H1 (cell line): ENCODE data around the gene TTC28. TPM values are rescaled to one million over a fixed set of nuclear protein-coding genes. Genes with fewer than 3 reads are reported as not detected.

ENCODE experiments used
- ASH2L ChIP-seq: fragments of 200-600, 300-600 bp; sonication (generic); IDR thresholded peaks from one replicate; pipeline ENCODE4 v1.7.1; 2017; ENCODE audit warnings: low read length
- CTCF ChIP-seq, 3 experiments: IDR thresholded peaks; 1 replicate in 2 of 3; 2 replicates in 1 of 3; pipeline versions ENCODE4 v1.5.1 to v1.6.1; 2011; ENCODE audit warnings: low read length in 3 of 3, mild to moderate bottlenecking in 3 of 3, inconsistent platforms in 2 of 3, low read depth in 1 of 3, moderate library complexity in 1 of 3; ENCODE audit not compliant: insufficient read depth in 1 of 3; ENCODE audit errors: control extremely low read depth in 1 of 3
- SUZ12 ChIP-seq: fragments of 200-600 bp; sonication (generic); IDR thresholded peaks from 2 replicates; pipeline ENCODE4 v1.6.1; 2012; ENCODE audit warnings: mild to moderate bottlenecking, inconsistent platforms, low read length, moderate library complexity, mixed read lengths
- USF2 ChIP-seq: IDR thresholded peaks from 2 replicates; pipeline ENCODE4 v1.6.1; 2011; ENCODE audit warnings: low read length, improper control_type of control experiment
- polyA plus RNA-seq, 7 experiments: library from polyadenylated mRNA; depleted of rRNA in 3 of 7; stranded (reverse) in 5 of 7; unstranded in 2 of 7; fragments of >200 nt in 5 of 7; fragments of 200-250 nt in 2 of 7; gene quantifications; 1 replicate in 5 of 7; 2 replicates in 1 of 7; 4 replicates in 1 of 7; pipeline versions ENCODE4 v1.2.1 to v1.2.3, GENCODE V29; 2011 to 2013; ENCODE audit warnings: missing spikeins in 2 of 7, mixed read lengths in 2 of 7
- total RNA-seq: library from RNA; stranded (reverse); fragmentation: NEBNext Ultra II Directional; extraction: Animal tissue kit (Norgen Biotek cat#: 25700); gene quantifications from 2 replicates; pipeline ENCODE4 v1.2.1, GENCODE V29; 2021

The TTC28 gene
- total and polyA plus RNA-seq, 2 of the 8 experiments (the other 6 are each of a cell fraction or from before 2014, with no cell fraction given): 2.6 to 12.6 TPM

- no peak for TF ChIP-seq USF2
- no peak for TF ChIP-seq ASH2L
- no peak for TF ChIP-seq SUZ12
- no peak for TF ChIP-seq CTCF (IDR thresholded peaks at IDR 0.05; ENCODE audit: control extremely low read depth in 1 of 3, insufficient read depth in 1 of 3, low read depth in 1 of 3, low read length in 3 of 3)
Measured at GRCh38 chr22:28366856-28367255, 312.8 kb downstream of the TTC28 start (continued).
